Right lobe of liver (tissue), 4 donors: Measurements from ENCODE around the gene CLMN.
A peak's percentile ranks its signal among the peaks of the same experiment; 100 is the strongest.

Source experiments
- CTCF ChIP-seq, 4 donors: fragments of 200-600 bp in 3 of 4; fragments of 450-650 bp in 1 of 4; IDR thresholded peaks; one replicate each; pipeline versions ENCODE4 v1.5.1 to v1.8.0; 2016 to 2022; ENCODE audit warnings: antibody characterized with exemption in 4 of 4, mild to moderate bottlenecking in 2 of 4
- POLR2A ChIP-seq: fragments of 450-650 bp; IDR thresholded peaks from one replicate; pipeline ENCODE4 v1.6.1; 2017; ENCODE audit warnings: antibody characterized with exemption, mild to moderate bottlenecking
- donor health status: DM: no; HTN: no; CAD: no.
- donor health status: DM: no; HTN: no; CAD: no.
- donor health status: DM: no; HTN: yes; CAD: no.

- TF ChIP-seq POLR2A, result no peak
- TF ChIP-seq CTCF (IDR thresholded peaks at IDR 0.05), result peak in 1 of 4 donors; percentile 8
These were observed 44.9 kb upstream of the CLMN start for GRCh38 chr14:95364481-95365209.
